ENCODE measurements around the gene EFNB2.

DNA sequence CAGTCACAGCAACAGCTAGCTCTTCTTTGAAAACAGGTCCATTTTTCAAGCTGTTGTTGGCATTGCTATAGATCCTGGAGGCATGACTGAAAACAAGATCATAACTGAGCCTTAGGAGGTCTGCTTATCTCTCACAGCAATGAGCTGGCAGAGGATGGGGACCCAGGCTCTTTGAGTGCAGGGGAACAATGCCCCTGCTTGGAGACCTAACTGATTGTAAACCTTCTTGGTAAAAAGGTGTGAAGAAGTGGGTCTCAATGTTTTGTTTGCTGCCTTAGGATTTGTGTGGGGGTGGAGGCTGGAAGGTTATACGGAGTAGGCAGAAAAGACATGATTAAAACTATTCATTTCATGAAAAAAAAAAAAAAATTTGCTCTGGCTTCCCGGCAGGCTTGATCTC, 94.6 kb downstream of the EFNB2 start:
- TF ChIP-seq POLR2AphosphoS5 (IDR thresholded peaks at IDR 0.05; ENCODE audit: low read depth, low read length) (no peak), TAF1 (IDR thresholded peaks at IDR 0.05; ENCODE audit: low read depth, low read length) (no peak), POLR2A (IDR thresholded peaks at IDR 0.05; ENCODE audit: low read depth, low read length) (no peak), POU2F2 (IDR thresholded peaks at IDR 0.05; ENCODE audit: low read depth, low read length) (no peak)
